IPS-18a (cell line): ENCODE measurements around the gene THSD7B.

Source experiments
- H3K27ac ChIP-seq: one replicate; pipeline ENCODE4 v1.5.1; 2013; ENCODE audit warnings: low read length
- H3K27me3 ChIP-seq: one replicate; pipeline ENCODE4 v1.6.1; 2013; ENCODE audit warnings: mild to moderate bottlenecking, low read length; ENCODE audit not compliant: control insufficient read depth, insufficient read depth
- H3K36me3 ChIP-seq: one replicate; pipeline ENCODE4 v1.6.1; 2013; ENCODE audit warnings: low read depth, low read length; ENCODE audit not compliant: control insufficient read depth
- H3K4me1 ChIP-seq: one replicate; pipeline ENCODE4 v1.6.1; 2013; ENCODE audit warnings: low read depth, low read length; ENCODE audit not compliant: control insufficient read depth
- H3K4me3 ChIP-seq: one replicate; pipeline ENCODE4 v1.5.1; 2013; ENCODE audit warnings: low read length
- H3K9ac ChIP-seq: one replicate; pipeline ENCODE4 v1.6.1; 2013; ENCODE audit warnings: mild to moderate bottlenecking, low read length, moderate library complexity
- H3K9me3 ChIP-seq: one replicate; pipeline ENCODE4 v1.6.1; 2013; ENCODE audit warnings: low read depth, low read length; ENCODE audit not compliant: control insufficient read depth

THSD7B gene

GRCh38 chr2:136901732-136902131 lies 136.4 kb downstream of the THSD7B start:
- Histone ChIP-seq H3K27ac (no peak overlapping the region), H3K9me3 (no peaks in the 10 kb centered on the region), H3K36me3 (no peaks in the 10 kb centered on the region), H3K27me3 (no peaks in the 10 kb centered on the region), H3K9ac (no peak overlapping the region), H3K4me3 (no peak overlapping the region), H3K4me1 (no peaks in the 10 kb centered on the region)

DNA sequence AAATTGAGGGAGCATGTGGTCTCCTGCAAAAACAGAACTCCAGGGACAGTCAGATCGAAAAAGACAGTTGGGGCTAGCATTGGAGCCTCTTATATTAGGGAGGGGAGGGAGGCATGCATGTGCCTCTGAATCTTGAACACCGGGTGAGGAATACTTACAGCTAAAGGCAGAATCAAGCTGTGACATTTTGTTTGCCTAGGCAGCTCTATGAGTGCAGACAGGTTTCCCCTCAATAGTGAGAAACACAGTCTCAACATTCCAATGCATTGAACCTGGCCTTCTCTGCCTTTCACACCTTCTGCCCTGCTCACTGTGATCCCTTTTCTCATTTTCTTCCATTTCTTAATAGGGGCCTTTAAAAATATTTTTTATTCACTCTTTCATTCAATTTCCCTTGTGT lies 140.4 kb downstream of the THSD7B start:
- no peaks in the 10 kb centered on the region for H3K9me3 ChIP-seq

DNA sequence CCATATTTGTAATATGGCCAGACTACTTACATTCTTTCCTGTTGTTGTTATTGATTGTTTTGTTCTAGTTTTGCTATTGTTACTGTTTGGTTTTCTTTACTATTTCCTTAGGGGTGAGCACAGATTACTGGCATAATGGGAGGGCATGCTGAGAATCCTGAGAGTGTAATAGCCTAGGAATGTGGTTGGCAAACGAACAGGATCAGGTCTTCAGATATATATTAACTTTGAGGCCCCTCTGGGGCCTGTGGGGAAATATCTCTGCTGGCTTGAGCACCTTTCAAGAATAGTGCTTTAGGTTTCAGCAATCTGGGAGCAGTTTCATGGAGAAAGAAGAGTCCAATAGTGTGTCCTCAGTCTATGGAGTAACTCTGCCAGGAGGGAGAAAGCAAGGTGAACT lies 144.4 kb downstream of the THSD7B start:
- no peak overlapping the region for H3K9ac ChIP-seq
- no peaks in the 10 kb centered on the region for H3K4me1 ChIP-seq
- no peak overlapping the region for H3K4me3 ChIP-seq
- H3K9me3 ChIP-seq, result no peaks in the 10 kb centered on the region
- H3K27ac ChIP-seq, result no peak overlapping the region
- H3K36me3 ChIP-seq, result no peaks in the 10 kb centered on the region
- H3K27me3 ChIP-seq, result no peaks in the 10 kb centered on the region

More for the DNA sequence above, 140.4 kb downstream of the THSD7B start:
- Histone ChIP-seq H3K27ac (no peak overlapping the region), H3K36me3 (no peaks in the 10 kb centered on the region), H3K27me3 (no peaks in the 10 kb centered on the region), H3K4me3 (no peak overlapping the region), H3K4me1 (no peaks in the 10 kb centered on the region), H3K9ac (no peak overlapping the region)

- Histone ChIP-seq H3K27me3 (no peaks in the 10 kb centered on the region), H3K9ac (no peak overlapping the region), H3K27ac (no peak overlapping the region), H3K4me1 (no peaks in the 10 kb centered on the region), H3K36me3 (no peaks in the 10 kb centered on the region), H3K4me3 (no peak overlapping the region), H3K9me3 (no peaks in the 10 kb centered on the region)
These were observed 150.8 kb downstream of the THSD7B start for GRCh38 chr2:136916131-136916530.

- no peak overlapping the region for H3K4me3 ChIP-seq
- H3K36me3 ChIP-seq, result no peaks in the 10 kb centered on the region
- H3K4me1 ChIP-seq, result no peaks in the 10 kb centered on the region
- no peaks in the 10 kb centered on the region for H3K9me3 ChIP-seq
- H3K27me3 ChIP-seq, result no peaks in the 10 kb centered on the region
- H3K9ac ChIP-seq, result no peak overlapping the region
- no peak overlapping the region for H3K27ac ChIP-seq
These were observed 152.1 kb downstream of the THSD7B start for GRCh38 chr2:136917411-136917881.

DNA sequence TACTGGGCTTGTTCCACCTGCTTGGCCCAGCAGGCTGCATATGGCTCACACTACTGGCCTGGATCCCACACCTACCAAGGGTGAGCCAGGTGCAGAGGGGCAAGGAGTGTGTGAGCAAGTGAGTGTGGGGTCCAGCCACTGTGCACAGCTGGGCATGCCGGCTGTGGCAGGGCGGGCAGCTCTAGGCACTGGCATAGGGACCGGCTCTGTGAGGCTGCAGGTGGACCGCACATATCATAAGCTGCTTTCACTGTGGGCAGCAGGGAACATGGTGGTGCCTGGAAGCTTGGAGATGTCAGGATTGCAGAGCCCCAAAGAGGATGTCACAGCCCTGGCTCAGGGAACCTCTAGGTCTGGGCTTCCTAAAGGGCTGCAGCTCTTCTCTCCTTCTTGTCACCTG lies 154.3 kb downstream of the THSD7B start:
- H3K27ac ChIP-seq, result no peak overlapping the region
- no peaks in the 10 kb centered on the region for H3K27me3 ChIP-seq
- no peaks in the 10 kb centered on the region for H3K4me1 ChIP-seq
- H3K9me3 ChIP-seq, result no peaks in the 10 kb centered on the region
- H3K4me3 ChIP-seq, result no peak overlapping the region
- no peaks in the 10 kb centered on the region for H3K36me3 ChIP-seq
- H3K9ac ChIP-seq, result no peak overlapping the region

- no peaks in the 10 kb centered on the region for H3K4me1 ChIP-seq
- H3K9me3 ChIP-seq, result no peaks in the 10 kb centered on the region
- H3K9ac ChIP-seq, result no peak overlapping the region
- H3K4me3 ChIP-seq, result no peak overlapping the region
- no peaks in the 10 kb centered on the region for H3K36me3 ChIP-seq
- no peak overlapping the region for H3K27ac ChIP-seq
- H3K27me3 ChIP-seq, result no peaks in the 10 kb centered on the region
These were observed 155.4 kb downstream of the THSD7B start for GRCh38 chr2:136920652-136921333.

GRCh38 chr2:136927156-136927555 lies 161.8 kb downstream of the THSD7B start:
- Histone ChIP-seq H3K27me3 (no peaks in the 10 kb centered on the region), H3K9ac (no peak overlapping the region), H3K27ac (no peak overlapping the region), H3K36me3 (no peaks in the 10 kb centered on the region), H3K9me3 (no peaks in the 10 kb centered on the region), H3K4me3 (no peak overlapping the region), H3K4me1 (peaks cover 6% of the 10 kb centered on the region)

- H3K4me3 ChIP-seq, result no peak overlapping the region
- no peaks in the 10 kb centered on the region for H3K9me3 ChIP-seq
- H3K9ac ChIP-seq, result no peak overlapping the region
- H3K36me3 ChIP-seq, result no peaks in the 10 kb centered on the region
- peaks cover 6% of the 10 kb centered on the region for H3K4me1 ChIP-seq
- H3K27me3 ChIP-seq, result no peaks in the 10 kb centered on the region
- no peak overlapping the region for H3K27ac ChIP-seq
These were observed 164.2 kb downstream of the THSD7B start for GRCh38 chr2:136929531-136929930.

GRCh38 chr2:136932700-136933099 lies 167.4 kb downstream of the THSD7B start:
- Histone ChIP-seq H3K4me3 (no peak overlapping the region), H3K4me1 (no peaks in the 10 kb centered on the region), H3K27ac (no peak overlapping the region), H3K9me3 (no peaks in the 10 kb centered on the region), H3K36me3 (no peaks in the 10 kb centered on the region), H3K9ac (no peak overlapping the region), H3K27me3 (no peaks in the 10 kb centered on the region)

GRCh38 chr2:136935119-136935518 lies 169.8 kb downstream of the THSD7B start:
- Histone ChIP-seq H3K9ac (no peak overlapping the region), H3K9me3 (no peaks in the 10 kb centered on the region)

DNA sequence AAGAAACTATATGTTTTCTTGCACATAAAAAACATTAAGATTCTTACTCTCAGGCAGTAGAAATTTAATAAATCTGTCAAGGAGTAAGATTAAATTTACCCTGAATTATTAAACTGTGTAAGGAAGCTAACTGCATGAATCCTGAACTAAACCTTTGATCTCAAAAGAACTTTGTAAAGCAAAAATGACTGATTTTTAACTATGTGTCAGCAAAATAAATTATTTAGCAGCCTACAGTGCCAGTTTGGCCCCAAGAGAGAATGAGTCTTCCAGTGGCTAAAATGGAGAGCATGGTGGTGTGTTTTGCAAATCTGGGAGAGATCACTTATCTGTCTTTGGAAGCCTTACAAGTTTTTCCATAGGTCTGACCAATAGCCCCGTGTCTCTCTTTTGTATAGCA lies 190.7 kb downstream of the THSD7B start:
- no peaks in the 10 kb centered on the region for H3K27me3 ChIP-seq
- no peak overlapping the region for H3K4me3 ChIP-seq
- H3K27ac ChIP-seq, result no peak overlapping the region
- no peaks in the 10 kb centered on the region for H3K36me3 ChIP-seq
- H3K9me3 ChIP-seq, result no peaks in the 10 kb centered on the region
- H3K9ac ChIP-seq, result no peak overlapping the region
- no peaks in the 10 kb centered on the region for H3K4me1 ChIP-seq

More at GRCh38 chr2:136935119-136935518, 169.8 kb downstream of the THSD7B start:
- Histone ChIP-seq H3K27ac (no peak overlapping the region), H3K27me3 (no peaks in the 10 kb centered on the region), H3K4me3 (no peak overlapping the region), H3K4me1 (no peaks in the 10 kb centered on the region), H3K36me3 (no peaks in the 10 kb centered on the region)
